Epithelial cell of proximal tubule (primary cell): ENCODE measurements around the gene HELQ. TPM values are rescaled to one million over a fixed set of nuclear protein-coding genes. Genes with fewer than 3 reads are reported as not detected.
"Not testable (repeated sequence)": the region's sequence is repeated elsewhere in the genome, so short reads cannot be mapped to it uniquely, and the experiment has no call there.

ENCODE experiments used
- DNase-seq: peaks from one replicate; pipeline ENCODE4 v3.0.0-alpha.2; 2011; ENCODE audit warnings: low read depth
- H3K4me3 ChIP-seq: 2 replicates; pipeline ENCODE4 v1.5.1; 2011; ENCODE audit warnings: low read depth, mild to moderate bottlenecking, low read length
- CTCF ChIP-seq: conservative IDR thresholded peaks from 2 replicates; pipeline ENCODE4 v1.5.1; 2012; ENCODE audit warnings: low read depth, mild to moderate bottlenecking, low read length
- total RNA-seq: library from RNA; depleted of rRNA; stranded (reverse); fragments of >200 nt; gene quantifications from 2 replicates; pipeline ENCODE4 v1.2.3, GENCODE V29; 2015

Gene HELQ
- total RNA-seq, 1 donor from 2014 or later: 5.8 TPM

- no peak for TF ChIP-seq CTCF
Measured at GRCh38 chr4:83436680-83437079, 18.9 kb downstream of the HELQ start.

GRCh38 chr4:83431200-83431599, 24.4 kb downstream of the HELQ start:
- no peak for TF ChIP-seq CTCF

More at GRCh38 chr4:83436680-83437079, 18.9 kb downstream of the HELQ start:
- H3K4me3 ChIP-seq: no peak overlapping the region
- DNase-seq: no peak

GRCh38 chr4:83418211-83418610, 37.4 kb downstream of the HELQ start:
- TF ChIP-seq CTCF: no peak
- no peak for DNase-seq

More at GRCh38 chr4:83431200-83431599, 24.4 kb downstream of the HELQ start:
- DNase-seq: no peak
- H3K4me3 ChIP-seq: no peak overlapping the region

GRCh38 chr4:83417566-83417965, 38.1 kb downstream of the HELQ start:
- no peak overlapping the region for H3K4me3 ChIP-seq
- DNase-seq: no peak
- no peak for TF ChIP-seq CTCF

More at GRCh38 chr4:83418211-83418610, 37.4 kb downstream of the HELQ start:
- H3K4me3 ChIP-seq: no peak overlapping the region

- DNase-seq: no peak
- H3K4me3 ChIP-seq: no peak overlapping the region
- no peak for TF ChIP-seq CTCF
Measured at GRCh38 chr4:83413676-83414075, 41.9 kb downstream of the HELQ start.

GRCh38 chr4:83408908-83409307, 46.7 kb downstream of the HELQ start:
- no peak for TF ChIP-seq CTCF
- no peak for DNase-seq
- no peak overlapping the region for H3K4me3 ChIP-seq

- no peak overlapping the region for H3K4me3 ChIP-seq
- DNase-seq: no peak
- TF ChIP-seq CTCF: no peak
Measured at GRCh38 chr4:83405844-83406816, 49.5 kb downstream of the HELQ start.

GRCh38 chr4:83398158-83398557, 57.5 kb downstream of the HELQ start:
- H3K4me3 ChIP-seq, DNase-seq: not testable (repeated sequence)
